ENCODE data around the gene UBE2I.

Gene UBE2I
- long read RNA-seq, transcript UBE2I-208 (4 exons, 1,771 nt), result minor isoform, 10 of 717 reads
- long read RNA-seq, transcript UBE2I-203 (7 exons, 2,976 nt), result major isoform, 673 of 717 reads
- long read RNA-seq, transcript UBE2I-201 (7 exons, 2,832 nt), result minor isoform, 5 of 717 reads
- long read RNA-seq, partial matches to known transcripts, result 4 of 717 reads
- long read RNA-seq, other reads (novel, unspliced or antisense), result 18 of 717 reads

DNA sequence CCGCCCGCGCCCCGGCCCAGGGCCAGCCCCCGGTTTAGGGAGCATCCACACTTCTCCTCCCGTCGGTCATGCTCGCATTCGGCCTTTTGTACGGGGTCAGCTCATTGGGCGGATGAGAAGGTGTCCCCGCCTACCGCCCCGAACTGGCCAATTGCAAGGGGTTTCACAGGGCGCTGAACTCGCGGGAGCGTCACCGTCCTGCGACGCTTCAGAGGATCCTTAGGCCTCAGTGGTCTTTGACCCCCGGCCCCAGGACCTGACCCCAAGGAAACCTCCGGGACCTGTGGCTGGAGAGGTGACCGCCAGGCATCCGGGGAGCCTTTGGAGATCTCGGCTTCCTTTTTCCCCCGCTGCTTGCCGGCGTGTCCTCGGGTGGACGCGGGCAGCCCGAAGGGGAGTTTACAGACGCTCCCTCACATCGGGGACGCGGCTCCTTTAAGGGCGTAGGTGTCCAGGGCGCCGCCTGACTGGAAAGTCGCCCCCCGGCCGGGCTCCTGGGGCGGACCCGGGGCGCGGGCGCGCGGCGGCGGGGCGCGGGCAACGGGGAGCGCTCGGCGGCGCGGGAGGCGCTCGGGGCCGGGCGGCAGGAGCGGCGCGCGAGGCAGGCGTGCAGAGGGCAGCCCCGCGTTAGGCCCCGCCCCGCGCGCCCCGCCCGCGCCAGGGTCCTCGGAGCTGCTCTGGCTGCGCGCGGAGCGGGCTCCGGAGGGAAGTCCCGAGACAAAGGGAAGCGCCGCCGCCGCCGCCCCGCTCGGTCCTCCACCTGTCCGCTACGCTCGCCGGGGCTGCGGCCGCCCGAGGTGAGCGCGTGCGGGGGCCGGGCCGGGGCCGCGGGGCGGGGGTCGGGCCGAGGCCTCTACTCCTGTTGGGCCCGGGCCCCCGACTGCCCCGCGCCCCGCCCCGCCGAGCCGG lies at the start of gene UBE2I:
TSS of gene UBE2I (plus strand) at position 660 of the 909 bp plus-strand sequence. CDS start 4,395 bp downstream, outside the sequence.
- peak; percentile 95 to 97 for DNase-seq (ENCODE audit: low read depth in 1 of 2, low spot score in 1 of 2)
- peak within 1 kb of the TSS; percentile 100 for H3K27ac ChIP-seq (replicated peaks)
- peak within 1 kb of the TSS; percentile 58 for H3K4me3 ChIP-seq (replicated peaks; ENCODE audit: insufficient read depth, low read length)
- no peaks in the 10 kb centered on the region for H3K27me3 ChIP-seq (ENCODE audit: insufficient read depth, poor library complexity, severe bottlenecking)
- 0 out of 2 replicates have a peak, but pooled peaks have one; percentile 9 for TF ChIP-seq GABPA (IDR thresholded peaks at IDR 0.05; ENCODE audit: low read depth)
- TF ChIP-seq, protein P1, sequence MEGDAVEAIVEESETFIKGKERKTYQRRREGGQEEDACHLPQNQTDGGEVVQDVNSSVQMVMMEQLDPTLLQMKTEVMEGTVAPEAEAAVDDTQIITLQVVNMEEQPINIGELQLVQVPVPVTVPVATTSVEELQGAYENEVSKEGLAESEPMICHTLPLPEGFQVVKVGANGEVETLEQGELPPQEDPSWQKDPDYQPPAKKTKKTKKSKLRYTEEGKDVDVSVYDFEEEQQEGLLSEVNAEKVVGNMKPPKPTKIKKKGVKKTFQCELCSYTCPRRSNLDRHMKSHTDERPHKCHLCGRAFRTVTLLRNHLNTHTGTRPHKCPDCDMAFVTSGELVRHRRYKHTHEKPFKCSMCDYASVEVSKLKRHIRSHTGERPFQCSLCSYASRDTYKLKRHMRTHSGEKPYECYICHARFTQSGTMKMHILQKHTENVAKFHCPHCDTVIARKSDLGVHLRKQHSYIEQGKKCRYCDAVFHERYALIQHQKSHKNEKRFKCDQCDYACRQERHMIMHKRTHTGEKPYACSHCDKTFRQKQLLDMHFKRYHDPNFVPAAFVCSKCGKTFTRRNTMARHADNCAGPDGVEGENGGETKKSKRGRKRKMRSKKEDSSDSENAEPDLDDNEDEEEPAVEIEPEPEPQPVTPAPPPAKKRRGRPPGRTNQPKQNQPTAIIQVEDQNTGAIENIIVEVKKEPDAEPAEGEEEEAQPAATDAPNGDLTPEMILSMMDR (IDR thresholded peaks at IDR 0.05; ENCODE audit: insufficient read depth, low read length), result no peak
- TF ChIP-seq POLR2AphosphoS5 (IDR thresholded peaks at IDR 0.05; ENCODE audit: low read depth), result peak; percentile 14; the same call in 1 of the 2 replicates
- TF ChIP-seq, protein P2, sequence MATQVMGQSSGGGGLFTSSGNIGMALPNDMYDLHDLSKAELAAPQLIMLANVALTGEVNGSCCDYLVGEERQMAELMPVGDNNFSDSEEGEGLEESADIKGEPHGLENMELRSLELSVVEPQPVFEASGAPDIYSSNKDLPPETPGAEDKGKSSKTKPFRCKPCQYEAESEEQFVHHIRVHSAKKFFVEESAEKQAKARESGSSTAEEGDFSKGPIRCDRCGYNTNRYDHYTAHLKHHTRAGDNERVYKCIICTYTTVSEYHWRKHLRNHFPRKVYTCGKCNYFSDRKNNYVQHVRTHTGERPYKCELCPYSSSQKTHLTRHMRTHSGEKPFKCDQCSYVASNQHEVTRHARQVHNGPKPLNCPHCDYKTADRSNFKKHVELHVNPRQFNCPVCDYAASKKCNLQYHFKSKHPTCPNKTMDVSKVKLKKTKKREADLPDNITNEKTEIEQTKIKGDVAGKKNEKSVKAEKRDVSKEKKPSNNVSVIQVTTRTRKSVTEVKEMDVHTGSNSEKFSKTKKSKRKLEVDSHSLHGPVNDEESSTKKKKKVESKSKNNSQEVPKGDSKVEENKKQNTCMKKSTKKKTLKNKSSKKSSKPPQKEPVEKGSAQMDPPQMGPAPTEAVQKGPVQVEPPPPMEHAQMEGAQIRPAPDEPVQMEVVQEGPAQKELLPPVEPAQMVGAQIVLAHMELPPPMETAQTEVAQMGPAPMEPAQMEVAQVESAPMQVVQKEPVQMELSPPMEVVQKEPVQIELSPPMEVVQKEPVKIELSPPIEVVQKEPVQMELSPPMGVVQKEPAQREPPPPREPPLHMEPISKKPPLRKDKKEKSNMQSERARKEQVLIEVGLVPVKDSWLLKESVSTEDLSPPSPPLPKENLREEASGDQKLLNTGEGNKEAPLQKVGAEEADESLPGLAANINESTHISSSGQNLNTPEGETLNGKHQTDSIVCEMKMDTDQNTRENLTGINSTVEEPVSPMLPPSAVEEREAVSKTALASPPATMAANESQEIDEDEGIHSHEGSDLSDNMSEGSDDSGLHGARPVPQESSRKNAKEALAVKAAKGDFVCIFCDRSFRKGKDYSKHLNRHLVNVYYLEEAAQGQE (IDR thresholded peaks at IDR 0.05; ENCODE audit: insufficient replicate concordance, low read depth), result no peak
- peak; percentile 36; the same call in 1 of the 2 replicates for TF ChIP-seq SPI1 (IDR thresholded peaks at IDR 0.05; ENCODE audit: borderline replicate concordance, low read depth)

DNA sequence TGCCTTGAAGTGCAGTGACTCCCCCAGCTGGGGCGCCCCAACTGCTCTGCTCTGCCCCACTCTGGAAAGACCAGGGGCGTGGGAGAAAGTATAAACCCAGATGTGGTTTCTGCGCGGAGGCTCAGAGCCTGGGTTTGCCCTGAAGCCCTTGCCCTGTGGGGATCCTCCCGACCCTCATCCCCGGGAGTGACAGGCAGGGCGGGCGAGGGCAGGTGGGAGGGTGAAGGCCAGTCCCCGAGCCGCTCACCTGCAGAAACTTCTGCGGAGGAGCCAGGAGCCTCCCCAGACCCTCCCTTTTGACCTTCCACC lies 49.7 kb upstream of the UBE2I start:
- no peak overlapping the region for H3K27ac ChIP-seq (replicated peaks)
- peaks cover 36% of the 10 kb centered on the region for H3K27me3 ChIP-seq (ENCODE audit: insufficient read depth, poor library complexity, severe bottlenecking)
- no peak for DNase-seq (ENCODE audit: low read depth in 1 of 2, low spot score in 1 of 2)
- TF ChIP-seq SPI1 (IDR thresholded peaks at IDR 0.05; ENCODE audit: borderline replicate concordance, low read depth) (no peak), GABPA (IDR thresholded peaks at IDR 0.05; ENCODE audit: low read depth) (no peak), POLR2AphosphoS5 (IDR thresholded peaks at IDR 0.05; ENCODE audit: low read depth) (no peak)
- TF ChIP-seq, protein P2 (IDR thresholded peaks at IDR 0.05; ENCODE audit: insufficient replicate concordance, low read depth), result no peak
- TF ChIP-seq, protein P1 (IDR thresholded peaks at IDR 0.05; ENCODE audit: insufficient read depth, low read length), result no peak
- H3K4me3 ChIP-seq (replicated peaks; ENCODE audit: insufficient read depth, low read length), result no peak overlapping the region

DNA sequence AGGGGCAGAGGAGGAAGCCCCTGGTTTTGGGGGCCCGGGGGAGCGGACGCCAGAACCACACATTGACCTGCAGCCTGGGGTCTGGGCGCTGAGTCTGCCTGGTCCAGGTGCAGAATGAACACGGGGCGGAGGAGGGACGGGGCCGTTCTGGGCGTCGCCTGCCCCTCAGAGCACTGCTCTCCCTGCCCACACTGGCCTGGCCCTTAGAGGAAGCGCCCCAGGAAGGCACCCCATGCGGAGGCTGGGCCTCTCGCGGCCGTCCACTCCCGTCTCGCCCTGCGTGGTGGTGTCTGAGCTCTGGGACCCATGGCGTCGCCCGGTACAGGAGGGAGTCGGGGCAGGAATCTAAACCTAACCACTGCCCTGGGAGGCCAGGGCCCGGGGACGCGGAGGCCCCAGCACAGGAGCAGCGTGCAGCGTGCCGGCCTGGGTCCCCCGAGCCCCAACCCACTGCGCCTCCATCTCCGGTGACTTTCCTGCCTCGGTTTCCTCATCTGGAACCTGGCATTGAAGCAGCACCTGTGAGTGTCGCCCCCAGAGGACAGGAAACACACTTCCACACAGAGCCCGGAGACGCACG lies 49.2 kb upstream of the UBE2I start:
- H3K27ac ChIP-seq (replicated peaks), result no peak overlapping the region
- no peak for DNase-seq (ENCODE audit: low read depth in 1 of 2, low spot score in 1 of 2)
- peaks cover 36% of the 10 kb centered on the region for H3K27me3 ChIP-seq (ENCODE audit: insufficient read depth, poor library complexity, severe bottlenecking)
- H3K4me3 ChIP-seq (replicated peaks; ENCODE audit: insufficient read depth, low read length), result no peak overlapping the region
- TF ChIP-seq, protein P2 (IDR thresholded peaks at IDR 0.05; ENCODE audit: insufficient replicate concordance, low read depth), result no peak
- TF ChIP-seq POLR2AphosphoS5 (IDR thresholded peaks at IDR 0.05; ENCODE audit: low read depth), result no peak
- TF ChIP-seq, protein P1 (IDR thresholded peaks at IDR 0.05; ENCODE audit: insufficient read depth, low read length), result no peak
- TF ChIP-seq SPI1 (IDR thresholded peaks at IDR 0.05; ENCODE audit: borderline replicate concordance, low read depth), result no peak
- no peak for TF ChIP-seq GABPA (IDR thresholded peaks at IDR 0.05; ENCODE audit: low read depth)
